KMS-11 (cell line): Measurements from ENCODE around the gene HES3.

Source experiments
- H2AFZ ChIP-seq: fragments of 200-600 bp; sonication (generic); 2 replicates; pipeline ENCODE4 v1.6.1; 2016; ENCODE audit warnings: antibody characterized with exemption, mixed run types, low read depth
- H3K27ac ChIP-seq: fragments of 200-600 bp; sonication (generic); 2 replicates; pipeline ENCODE4 v1.6.1; 2016; ENCODE audit warnings: mild to moderate bottlenecking, mixed run types
- H3K27me3 ChIP-seq: fragments of 200-600 bp; sonication (generic); 2 replicates; pipeline ENCODE4 v1.6.1; 2017; ENCODE audit warnings: mild to moderate bottlenecking, low read depth, mixed run types, moderate library complexity; ENCODE audit not compliant: insufficient read depth
- H3K36me3 ChIP-seq: fragments of 200-600 bp; sonication (generic); 2 replicates; pipeline ENCODE4 v1.6.1; 2017; ENCODE audit warnings: mild to moderate bottlenecking, mixed run types; ENCODE audit not compliant: insufficient read depth
- H3K4me1 ChIP-seq: fragments of 200-600 bp; sonication (generic); 2 replicates; pipeline ENCODE4 v1.6.1; 2016; ENCODE audit warnings: mild to moderate bottlenecking, low read depth, mixed run types; ENCODE audit not compliant: poor library complexity, severe bottlenecking
- H3K4me2 ChIP-seq: fragments of 200-600 bp; sonication (generic); 2 replicates; pipeline ENCODE4 v1.7.0; 2016; ENCODE audit warnings: mild to moderate bottlenecking, mixed run types
- H3K4me3 ChIP-seq: fragments of 200-600 bp; sonication (generic); IDR thresholded peaks from 2 replicates; pipeline ENCODE4 v1.6.1; 2017; ENCODE audit warnings: low read depth, low read length, mixed read lengths; ENCODE audit not compliant: insufficient read depth
- H3K79me2 ChIP-seq: fragments of 200-600 bp; sonication (generic); 2 replicates; pipeline ENCODE4 v1.6.1; 2016; ENCODE audit warnings: low read depth, mixed run types; ENCODE audit not compliant: insufficient read depth
- H3K9ac ChIP-seq: fragments of 200-600 bp; sonication (generic); 2 replicates; pipeline ENCODE4 v1.6.1; 2016; ENCODE audit warnings: mild to moderate bottlenecking, mixed run types
- H4K20me1 ChIP-seq: fragments of 200-600 bp; sonication (generic); 2 replicates; pipeline ENCODE4 v1.6.1; 2016; ENCODE audit warnings: mild to moderate bottlenecking, mixed run types; ENCODE audit not compliant: insufficient read depth
- CTCF ChIP-seq: fragments of 200-600 bp; sonication (generic); conservative IDR thresholded peaks from 2 replicates; pipeline ENCODE4 v1.6.1; 2017; ENCODE audit warnings: low read depth, mild to moderate bottlenecking, antibody characterized with exemption, low read length, moderate library complexity, mixed read lengths

Gene HES3

DNA sequence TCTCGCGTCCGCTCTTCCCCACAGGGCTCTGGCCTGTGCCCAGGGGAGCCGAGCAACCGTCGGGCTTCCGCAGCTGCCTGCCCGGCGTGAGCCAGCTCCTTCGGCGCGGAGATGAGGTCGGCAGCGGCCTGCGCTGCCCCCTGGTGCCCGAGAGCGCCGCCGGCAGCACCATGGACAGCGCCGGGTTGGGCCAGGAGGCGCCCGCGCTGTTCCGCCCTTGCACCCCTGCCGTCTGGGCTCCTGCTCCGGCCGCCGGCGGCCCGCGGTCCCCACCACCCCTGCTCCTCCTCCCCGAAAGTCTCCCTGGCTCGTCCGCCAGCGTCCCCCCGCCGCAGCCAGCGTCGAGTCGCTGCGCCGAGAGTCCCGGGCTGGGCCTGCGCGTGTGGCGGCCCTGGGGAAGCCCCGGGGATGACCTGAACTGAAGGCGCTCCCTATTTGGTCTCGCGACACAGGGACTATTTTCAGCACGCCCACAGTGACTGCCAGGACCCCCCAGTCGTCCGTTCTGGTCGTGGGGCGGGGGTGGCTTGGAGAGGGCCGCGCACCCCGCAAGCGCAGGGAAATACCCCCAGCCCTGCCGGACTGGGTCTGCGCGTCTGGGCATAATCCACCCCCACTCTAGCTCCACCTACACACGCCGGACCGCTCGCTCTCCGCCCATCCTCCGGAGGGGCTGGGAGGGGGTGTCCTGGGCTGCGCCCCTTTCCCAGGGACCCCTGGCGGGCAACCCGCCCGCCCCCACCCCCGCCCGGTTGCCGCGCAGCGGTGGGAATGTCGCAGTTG, 1.3 kb downstream of the HES3 start:
- Histone ChIP-seq H3K4me1 (peaks cover 11% of the 10 kb centered on the region), H3K4me2 (peak overlapping the region; percentile 99)

GRCh38 chr1:6245869-6246496, 2.0 kb downstream of the HES3 start:
- no peak overlapping the region for H3K9ac ChIP-seq
- no peaks in the 10 kb centered on the region for H3K36me3 ChIP-seq
- H3K4me3 ChIP-seq = peak overlapping the region; percentile 70
- H3K79me2 ChIP-seq = no peaks in the 10 kb centered on the region
- H3K27me3 ChIP-seq = peaks cover 56% of the 10 kb centered on the region
- peak overlapping the region; percentile 57; the same call in 1 of the 2 replicates for H2AFZ ChIP-seq
- H3K4me2 ChIP-seq = peak overlapping the region; percentile 99
- no peak for TF ChIP-seq CTCF
- H3K27ac ChIP-seq = no peak overlapping the region
- peaks cover 11% of the 10 kb centered on the region for H3K4me1 ChIP-seq
- H4K20me1 ChIP-seq = no peaks in the 10 kb centered on the region

More for the DNA sequence above, 1.3 kb downstream of the HES3 start:
- peaks cover 59% of the 10 kb centered on the region for H3K27me3 ChIP-seq
- H3K9ac ChIP-seq = no peak overlapping the region
- H2AFZ ChIP-seq = peak overlapping the region; percentile 57; the same call in 1 of the 2 replicates
- no peaks in the 10 kb centered on the region for H3K36me3 ChIP-seq
- no peaks in the 10 kb centered on the region for H3K79me2 ChIP-seq
- H3K4me3 ChIP-seq = peak overlapping the region; percentile 70
- TF ChIP-seq CTCF = peak; percentile 56
- no peaks in the 10 kb centered on the region for H4K20me1 ChIP-seq
- no peak overlapping the region for H3K27ac ChIP-seq

DNA sequence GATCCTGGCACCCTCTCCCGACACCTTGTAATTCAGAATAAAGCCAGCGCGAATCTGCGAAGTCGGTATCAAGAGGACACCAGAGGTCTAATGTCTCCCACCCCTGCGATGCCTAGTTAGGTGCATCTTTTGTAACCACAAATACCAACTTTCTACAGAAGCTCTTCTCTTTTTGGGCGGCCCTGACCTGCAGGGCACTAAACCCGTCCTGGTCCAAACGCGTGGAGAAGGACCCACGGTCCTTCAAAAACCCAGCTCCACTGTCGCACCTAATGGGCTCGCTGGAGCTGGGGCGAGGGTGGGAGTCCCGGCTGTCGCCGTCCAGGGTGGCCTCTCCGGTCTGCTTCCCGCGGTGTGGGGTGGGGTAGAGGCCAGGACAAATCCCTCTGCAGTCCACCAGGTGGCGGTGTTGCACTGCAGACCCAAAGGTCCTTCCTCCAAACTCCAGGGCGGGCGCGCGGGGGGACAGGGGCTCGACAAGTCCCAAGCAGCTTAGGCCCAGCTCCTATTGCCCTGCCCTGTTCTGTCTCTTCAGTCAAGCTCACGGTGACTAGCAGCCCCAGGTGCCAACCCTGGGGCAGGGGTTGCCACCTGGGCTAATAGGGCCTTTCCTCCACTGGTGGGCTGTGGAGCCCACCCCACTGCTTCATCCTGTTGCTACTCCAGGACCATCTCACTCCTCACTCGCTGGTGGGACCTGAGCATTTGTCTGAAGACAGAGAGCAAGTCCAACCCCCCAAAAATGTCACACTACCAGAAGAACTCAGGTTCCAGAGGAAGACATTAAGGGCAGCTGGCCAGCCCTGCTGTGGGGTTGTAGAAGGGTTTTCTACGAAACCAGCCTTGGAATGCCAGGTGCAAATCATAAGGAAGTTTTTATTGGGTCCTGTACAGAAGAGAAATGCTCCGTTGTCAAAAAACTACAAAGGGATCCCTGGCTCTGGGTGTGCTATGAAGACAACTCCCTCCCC, 2.8 kb downstream of the HES3 start:
- Histone ChIP-seq H3K36me3 (no peaks in the 10 kb centered on the region), H3K27ac (no peak overlapping the region), H4K20me1 (no peaks in the 10 kb centered on the region), H3K4me1 (peaks cover 11% of the 10 kb centered on the region), H3K4me2 (peak overlapping the region; percentile 99), H2AFZ (no peak overlapping the region), H3K9ac (no peak overlapping the region), H3K27me3 (peaks cover 48% of the 10 kb centered on the region), H3K4me3 (peak overlapping the region; percentile 70), H3K79me2 (no peaks in the 10 kb centered on the region)
- peak; percentile 97 for TF ChIP-seq CTCF

GRCh38 chr1:6247651-6248050, 3.7 kb downstream of the HES3 start:
- Histone ChIP-seq H4K20me1 (no peaks in the 10 kb centered on the region), H2AFZ (no peak overlapping the region), H3K79me2 (no peaks in the 10 kb centered on the region), H3K4me3 (no peak overlapping the region), H3K36me3 (no peaks in the 10 kb centered on the region), H3K27me3 (peaks cover 39% of the 10 kb centered on the region), H3K27ac (no peak overlapping the region), H3K4me1 (peaks cover 11% of the 10 kb centered on the region), H3K9ac (no peak overlapping the region), H3K4me2 (no peak overlapping the region)
- no peak for TF ChIP-seq CTCF
